H1 (cell line): ENCODE measurements around the gene RNASET2. TPM values are rescaled to one million over a fixed set of nuclear protein-coding genes. Genes with fewer than 3 reads are reported as not detected.

ENCODE experiments used
- BCL11A ChIP-seq, 2 experiments: IDR thresholded peaks; one replicate each; pipeline ENCODE4 v1.6.1; 2011; ENCODE audit warnings: low read depth in 2 of 2, low read length in 2 of 2, mild to moderate bottlenecking in 2 of 2
- EP300 ChIP-seq, 2 experiments: IDR thresholded peaks; 1 replicate in 1 of 2; 2 replicates in 1 of 2; pipeline ENCODE4 v1.6.1; 2011 to 2012; ENCODE audit warnings: low read depth in 2 of 2, low read length in 2 of 2, mild to moderate bottlenecking in 2 of 2, borderline replicate concordance in 1 of 2, inconsistent platforms in 1 of 2, moderate library complexity in 1 of 2
- FOSL1 ChIP-seq: IDR thresholded peaks from 2 replicates; pipeline ENCODE4 v1.6.1; 2011; ENCODE audit warnings: mild to moderate bottlenecking, low read depth, low read length, moderate library complexity; ENCODE audit not compliant: insufficient read depth
- NRF1 ChIP-seq: IDR thresholded peaks from 2 replicates; pipeline ENCODE4 v1.6.1; 2011; ENCODE audit warnings: mild to moderate bottlenecking, low read depth, low read length, improper control_type of control experiment
- polyA plus RNA-seq, 7 experiments: library from polyadenylated mRNA; depleted of rRNA in 3 of 7; stranded (reverse) in 5 of 7; unstranded in 2 of 7; fragments of >200 nt in 5 of 7; fragments of 200-250 nt in 2 of 7; gene quantifications; 1 replicate in 5 of 7; 2 replicates in 1 of 7; 4 replicates in 1 of 7; pipeline versions ENCODE4 v1.2.1 to v1.2.3, GENCODE V29; 2011 to 2013; ENCODE audit warnings: missing spikeins in 2 of 7, mixed read lengths in 2 of 7
- total RNA-seq: library from RNA; stranded (reverse); fragmentation: NEBNext Ultra II Directional; extraction: Animal tissue kit (Norgen Biotek cat#: 25700); gene quantifications from 2 replicates; pipeline ENCODE4 v1.2.1, GENCODE V29; 2021

Gene RNASET2
- total and polyA plus RNA-seq, 2 of the 8 experiments (the other 6 are each of a cell fraction or from before 2014, with no cell fraction given): 15.7 to 22.9 TPM

DNA sequence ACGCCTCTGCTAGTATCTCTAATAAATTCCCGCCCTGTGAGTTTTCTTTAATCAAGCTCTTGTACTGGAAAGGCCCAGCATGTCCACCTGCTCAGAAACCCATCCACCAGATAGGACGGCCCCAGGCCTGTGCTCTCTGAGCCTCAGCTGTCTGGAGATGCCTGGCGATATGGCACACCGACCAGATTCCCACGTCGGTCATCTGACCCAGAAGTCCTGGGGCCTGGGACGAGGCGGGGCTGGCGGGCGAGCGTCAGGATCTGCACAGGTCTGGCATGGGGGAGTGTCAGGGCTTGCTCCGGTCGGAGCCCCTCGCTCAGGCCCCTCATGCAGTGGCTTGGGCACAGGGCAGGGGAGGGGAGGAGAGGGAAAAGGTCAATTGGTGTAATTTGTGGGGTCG, 10.2 kb downstream of the RNASET2 start (continued):
- TF ChIP-seq NRF1 (no peak), EP300 (IDR thresholded peaks at IDR 0.05; ENCODE audit: borderline replicate concordance in 1 of 2, low read depth in 2 of 2, low read length in 2 of 2) (no peak), BCL11A (IDR thresholded peaks at IDR 0.05; ENCODE audit: low read depth in 2 of 2, low read length in 2 of 2) (no peak), FOSL1 (no peak)
